ENCODE measurements around the gene PEAK3. TPM values are rescaled to one million over a fixed set of nuclear protein-coding genes. Genes with fewer than 3 reads are reported as not detected.

PEAK3 gene
- total and polyA plus RNA-seq, 7 donors = under 0.01 to 0.82 (median 0.55) TPM

DNA sequence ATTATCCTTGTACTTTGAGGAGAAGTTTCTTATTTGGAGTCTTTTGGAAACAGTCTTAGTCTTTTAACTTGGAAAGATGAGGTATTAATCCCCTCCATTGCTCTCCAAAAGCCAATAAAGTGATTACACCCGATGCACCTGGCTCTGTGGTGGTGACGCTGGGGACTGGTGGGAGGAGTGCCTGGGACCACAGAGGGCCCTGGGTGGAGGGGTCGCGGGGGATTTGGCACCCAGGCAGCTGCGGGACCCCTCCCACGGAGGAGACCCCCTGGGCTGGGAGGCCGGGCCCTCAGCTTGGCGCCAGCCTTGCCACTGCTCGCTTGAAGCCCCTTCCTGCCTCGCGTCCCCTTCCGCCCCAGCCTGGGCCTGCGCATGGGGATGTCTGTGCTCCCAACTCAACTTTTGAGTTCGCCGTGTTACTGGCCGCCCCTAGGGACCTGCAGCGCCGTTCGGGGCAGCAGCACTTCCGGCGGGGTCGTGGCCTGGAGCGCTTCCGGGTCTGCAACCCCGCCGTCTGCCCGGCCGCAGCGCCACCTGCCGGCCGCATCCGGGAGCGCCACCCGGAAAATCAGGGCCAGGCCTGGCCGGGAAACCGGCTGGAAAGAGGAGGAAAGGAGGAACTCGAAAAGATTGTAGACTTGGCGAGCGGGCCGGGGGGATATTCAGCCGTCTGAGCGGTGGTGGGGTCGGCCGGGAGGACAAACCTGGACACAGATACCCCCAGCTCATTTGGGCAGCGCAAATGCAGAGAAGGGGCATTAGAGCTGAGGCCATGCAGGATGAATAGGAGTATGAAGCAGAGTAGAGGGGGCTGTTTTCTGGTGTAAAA is 8.4 kb downstream of the PEAK3 start:
- peak; percentile 86 for DNase-seq
- no peaks in the 10 kb centered on the region for H3K9me3 ChIP-seq
- TF ChIP-seq EP300 (IDR thresholded peaks at IDR 0.05) = no peak
- TF ChIP-seq, protein P1, sequence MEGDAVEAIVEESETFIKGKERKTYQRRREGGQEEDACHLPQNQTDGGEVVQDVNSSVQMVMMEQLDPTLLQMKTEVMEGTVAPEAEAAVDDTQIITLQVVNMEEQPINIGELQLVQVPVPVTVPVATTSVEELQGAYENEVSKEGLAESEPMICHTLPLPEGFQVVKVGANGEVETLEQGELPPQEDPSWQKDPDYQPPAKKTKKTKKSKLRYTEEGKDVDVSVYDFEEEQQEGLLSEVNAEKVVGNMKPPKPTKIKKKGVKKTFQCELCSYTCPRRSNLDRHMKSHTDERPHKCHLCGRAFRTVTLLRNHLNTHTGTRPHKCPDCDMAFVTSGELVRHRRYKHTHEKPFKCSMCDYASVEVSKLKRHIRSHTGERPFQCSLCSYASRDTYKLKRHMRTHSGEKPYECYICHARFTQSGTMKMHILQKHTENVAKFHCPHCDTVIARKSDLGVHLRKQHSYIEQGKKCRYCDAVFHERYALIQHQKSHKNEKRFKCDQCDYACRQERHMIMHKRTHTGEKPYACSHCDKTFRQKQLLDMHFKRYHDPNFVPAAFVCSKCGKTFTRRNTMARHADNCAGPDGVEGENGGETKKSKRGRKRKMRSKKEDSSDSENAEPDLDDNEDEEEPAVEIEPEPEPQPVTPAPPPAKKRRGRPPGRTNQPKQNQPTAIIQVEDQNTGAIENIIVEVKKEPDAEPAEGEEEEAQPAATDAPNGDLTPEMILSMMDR (IDR thresholded peaks at IDR 0.05) = peak; percentile 96 to 98 (median 97)
- no peak for TF ChIP-seq POLR2A (IDR thresholded peaks at IDR 0.05)
- peak in 2 of 4 donors; percentile 58 to 59 for TF ChIP-seq POLR2AphosphoS5 (IDR thresholded peaks at IDR 0.05)
- peaks cover 0 to 59% (median 57%) of the 10 kb centered on the region in 4 donors for H3K4me1 ChIP-seq
- no peaks in the 10 kb centered on the region for H3K27me3 ChIP-seq
- peaks cover 6 to 31% (median 13%) of the 10 kb centered on the region in 4 donors for H3K36me3 ChIP-seq
- intact Hi-C loops (cut with DNase I) = loop anchor here (2.0 to 5.0 kb wide), 2 partner anchors 54 to 117 kb away; partner anchors contain the start of genes LSM7 and SPPL2B
- peak overlapping the region in 3 of 4 donors; percentile 18 to 39 (median 37) for H3K4me3 ChIP-seq
- 9 to 11% methylated on average over 45 of the region's 45 CpGs for WGBS, 2 donors
- peak overlapping the region; percentile 98 to 99 (median 98) for H3K27ac ChIP-seq

DNA sequence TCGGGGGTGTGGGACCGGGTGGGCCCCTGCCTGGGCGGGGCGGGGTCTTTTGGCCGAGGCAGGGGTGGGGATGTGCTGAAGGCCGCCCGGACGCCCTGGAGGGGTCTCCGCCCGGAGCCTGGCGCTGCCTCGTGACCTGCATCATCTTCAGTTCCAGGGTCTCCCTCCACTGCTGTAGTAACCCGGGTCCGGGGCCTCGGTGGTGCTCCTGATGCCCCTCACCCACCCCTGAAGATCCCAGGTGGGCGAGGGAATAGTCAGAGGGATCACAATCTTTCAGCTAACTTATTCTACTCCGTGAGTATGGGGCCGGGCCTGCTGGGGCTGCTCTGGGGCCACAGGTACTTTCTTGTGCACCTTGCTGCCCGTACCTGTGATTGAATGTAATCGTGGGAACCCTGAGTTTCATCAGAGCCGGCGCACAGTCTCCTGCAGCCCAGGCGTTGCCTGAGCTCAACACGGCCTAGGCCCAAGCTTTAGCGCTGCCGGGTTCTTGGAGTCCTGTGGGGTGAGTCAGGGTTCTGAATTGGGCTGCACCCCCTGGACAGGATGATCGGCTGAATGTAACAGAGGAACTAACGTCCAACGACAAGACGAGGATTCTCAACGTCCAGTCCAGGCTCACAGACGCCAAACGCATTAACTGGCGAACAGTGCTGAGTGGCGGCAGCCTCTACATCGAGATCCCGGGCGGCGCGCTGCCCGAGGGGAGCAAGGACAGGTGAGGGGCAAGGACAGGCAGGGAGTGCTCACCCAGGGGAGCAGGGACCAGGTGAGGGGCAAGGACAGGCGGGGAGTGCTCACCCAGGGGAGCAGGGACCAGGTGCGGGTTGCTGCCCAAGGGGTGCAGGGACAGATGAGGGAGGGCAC is 10.5 kb downstream of the PEAK3 start:
- H3K4me1 ChIP-seq = peaks cover 0 to 69% (median 63%) of the 10 kb centered on the region in 4 donors

DNA sequence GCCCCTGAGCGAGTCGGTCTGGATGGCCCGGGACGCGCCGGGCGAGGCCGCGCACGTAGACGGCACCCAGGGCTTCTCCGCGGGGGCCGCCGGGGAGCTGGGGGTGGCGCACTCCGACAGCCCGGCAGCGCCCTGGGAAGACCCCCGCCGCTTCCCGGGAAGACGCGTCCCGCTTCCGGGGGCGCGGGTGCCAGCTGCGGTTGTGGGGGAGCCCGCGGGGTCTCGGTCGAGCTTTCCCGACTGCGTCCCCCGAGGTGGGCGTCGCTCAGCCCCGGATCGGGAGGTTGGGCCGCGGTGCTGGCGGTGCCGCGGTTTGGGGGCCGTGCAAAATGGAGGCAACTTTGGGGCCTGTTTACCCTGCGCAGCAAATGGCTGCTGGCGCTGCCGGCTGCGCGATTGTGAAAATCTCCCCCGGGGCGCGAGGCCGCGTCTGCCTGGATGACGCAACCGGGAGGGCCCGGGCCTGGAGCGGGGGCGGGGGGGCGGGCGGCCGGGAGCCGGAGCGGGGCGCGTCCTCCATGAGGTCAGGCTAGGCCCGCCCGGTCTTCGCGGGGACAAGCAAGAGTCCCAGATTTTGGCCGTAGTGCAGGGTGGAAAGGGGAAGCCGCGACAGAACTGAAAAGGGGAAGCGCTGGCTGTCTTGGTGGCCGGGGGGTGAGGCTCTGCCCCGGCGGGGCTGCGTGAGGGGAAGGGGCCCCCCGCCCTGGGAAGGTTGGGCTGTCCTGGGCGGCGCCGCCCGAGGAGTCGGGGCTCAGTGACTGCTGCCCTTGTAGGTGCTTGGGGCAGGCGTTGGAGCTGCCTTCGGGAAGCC is 11.3 kb downstream of the PEAK3 start:
- Histone ChIP-seq H3K27me3 (no peaks in the 10 kb centered on the region), H3K36me3 (peaks cover 0 to 21% (median 13%) of the 10 kb centered on the region in 4 donors), H3K27ac (peak overlapping the region; percentile 98 to 99 (median 98)), H3K9me3 (no peaks in the 10 kb centered on the region), H3K4me3 (peak overlapping the region; percentile 68 to 97 (median 92)), H3K4me1 (peaks cover 0 to 64% (median 60%) of the 10 kb centered on the region in 4 donors)
- WGBS, 2 donors = 0 to 1% methylated on average over 88 of the region's 88 CpGs
- intact Hi-C loops (cut with DNase I) = loop anchor here (2.0 to 5.0 kb wide), 2 partner anchors 24 to 57 kb away; partner anchors contain the start of genes LSM7 and SPPL2B
- peak; percentile 95 for DNase-seq
- TF ChIP-seq EP300 (IDR thresholded peaks at IDR 0.05) = peak in 1 of 4 donors; percentile 22
- peak; percentile 52 to 79 for TF ChIP-seq POLR2A (IDR thresholded peaks at IDR 0.05)
- peak; percentile 90 to 97 (median 95) for TF ChIP-seq POLR2AphosphoS5 (IDR thresholded peaks at IDR 0.05)
- TF ChIP-seq, protein P1 (IDR thresholded peaks at IDR 0.05) = no peak

More for the DNA sequence above, 10.5 kb downstream of the PEAK3 start:
- Histone ChIP-seq H3K27me3 (no peaks in the 10 kb centered on the region), H3K4me3 (peak overlapping the region; percentile 68 to 97 (median 92)), H3K27ac (peak overlapping the region; percentile 98 to 99 (median 98)), H3K9me3 (no peaks in the 10 kb centered on the region), H3K36me3 (peaks cover 4 to 30% (median 13%) of the 10 kb centered on the region in 4 donors)
- DNase-seq = no peak
- no peak for TF ChIP-seq POLR2A (IDR thresholded peaks at IDR 0.05)
- TF ChIP-seq, protein P1 (IDR thresholded peaks at IDR 0.05) = no peak
- TF ChIP-seq EP300 (IDR thresholded peaks at IDR 0.05) = no peak
- no peak for TF ChIP-seq POLR2AphosphoS5 (IDR thresholded peaks at IDR 0.05)
- intact Hi-C loops (cut with DNase I) = loop anchor here (2.0 to 5.0 kb wide), 2 partner anchors 23 to 56 kb away; partner anchors contain the start of genes LSM7 and SPPL2B
- WGBS, 2 donors = 23 to 26% methylated on average over 43 of the region's 43 CpGs

DNA sequence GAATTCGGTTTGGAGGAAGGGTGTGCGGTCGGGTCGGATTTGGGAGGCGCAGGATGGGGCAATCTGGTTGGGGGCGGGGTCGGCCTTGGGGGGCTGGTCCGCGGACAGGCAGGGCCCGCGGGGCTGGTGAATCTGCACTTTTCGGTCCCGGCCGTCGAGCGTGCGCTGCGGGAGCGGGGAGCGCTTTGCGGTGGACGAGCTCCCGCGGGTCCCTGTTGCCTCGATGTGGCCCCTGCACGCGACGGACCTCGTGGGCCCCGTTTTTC is 11.9 kb downstream of the PEAK3 start:
- peak overlapping the region; percentile 68 to 97 (median 92) for H3K4me3 ChIP-seq
- intact Hi-C loops (cut with DNase I) = loop anchor here (2.0 to 5.0 kb wide), 2 partner anchors 25 to 57 kb away; partner anchors contain the start of genes LSM7 and SPPL2B
- peak overlapping the region; percentile 98 to 99 (median 98) for H3K27ac ChIP-seq
- H3K36me3 ChIP-seq = peaks cover 0 to 19% (median 13%) of the 10 kb centered on the region in 4 donors
- H3K4me1 ChIP-seq = peaks cover 0 to 58% (median 55%) of the 10 kb centered on the region in 4 donors
- WGBS, 2 donors = 0% methylated on average over 30 of the region's 30 CpGs
- H3K27me3 ChIP-seq = no peaks in the 10 kb centered on the region
- DNase-seq = peak; percentile 85
- H3K9me3 ChIP-seq = no peaks in the 10 kb centered on the region
- TF ChIP-seq POLR2A (IDR thresholded peaks at IDR 0.05) (no peak), POLR2AphosphoS5 (IDR thresholded peaks at IDR 0.05) (no peak), EP300 (IDR thresholded peaks at IDR 0.05) (no peak)
- TF ChIP-seq, protein P1 (IDR thresholded peaks at IDR 0.05) = no peak

Data from sigmoid colon (tissue), 7 donors.